ENCODE measurements around the gene OR2V2.
A peak's percentile ranks its signal among the peaks of the same experiment; 100 is the strongest.

OR2V2 gene

GRCh38 chr5:181207214-181207959 is 60.0 kb downstream of the OR2V2 start:
- peak overlapping the region; percentile 96 for H3K27ac ChIP-seq
- peak; percentile 82 for DNase-seq (ENCODE audit: low spot score)

DNA sequence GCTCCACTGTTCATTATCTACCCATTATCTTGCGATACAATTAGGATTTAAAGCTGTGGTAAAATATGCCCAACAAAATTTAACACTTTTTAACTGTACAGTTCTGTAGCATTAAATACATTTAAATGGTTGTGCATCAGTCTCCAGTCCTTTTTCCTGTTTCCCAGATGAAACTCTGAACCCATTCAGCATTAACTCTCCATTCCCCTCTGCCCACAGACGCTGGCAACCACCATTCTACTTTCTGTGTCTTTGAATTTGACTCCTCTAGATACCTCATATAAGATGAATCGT is 60.5 kb downstream of the OR2V2 start:
- TF ChIP-seq, protein P1, sequence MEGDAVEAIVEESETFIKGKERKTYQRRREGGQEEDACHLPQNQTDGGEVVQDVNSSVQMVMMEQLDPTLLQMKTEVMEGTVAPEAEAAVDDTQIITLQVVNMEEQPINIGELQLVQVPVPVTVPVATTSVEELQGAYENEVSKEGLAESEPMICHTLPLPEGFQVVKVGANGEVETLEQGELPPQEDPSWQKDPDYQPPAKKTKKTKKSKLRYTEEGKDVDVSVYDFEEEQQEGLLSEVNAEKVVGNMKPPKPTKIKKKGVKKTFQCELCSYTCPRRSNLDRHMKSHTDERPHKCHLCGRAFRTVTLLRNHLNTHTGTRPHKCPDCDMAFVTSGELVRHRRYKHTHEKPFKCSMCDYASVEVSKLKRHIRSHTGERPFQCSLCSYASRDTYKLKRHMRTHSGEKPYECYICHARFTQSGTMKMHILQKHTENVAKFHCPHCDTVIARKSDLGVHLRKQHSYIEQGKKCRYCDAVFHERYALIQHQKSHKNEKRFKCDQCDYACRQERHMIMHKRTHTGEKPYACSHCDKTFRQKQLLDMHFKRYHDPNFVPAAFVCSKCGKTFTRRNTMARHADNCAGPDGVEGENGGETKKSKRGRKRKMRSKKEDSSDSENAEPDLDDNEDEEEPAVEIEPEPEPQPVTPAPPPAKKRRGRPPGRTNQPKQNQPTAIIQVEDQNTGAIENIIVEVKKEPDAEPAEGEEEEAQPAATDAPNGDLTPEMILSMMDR (conservative IDR thresholded peaks at IDR 0.05; ENCODE audit: low read depth), result no peak
- DNase-seq (ENCODE audit: low spot score), result no peak
- ChIA-PET POLR2A (ENCODE audit: low non-redundant PET) (interaction anchor here (0.7 to 1.0 kb wide), 2 partner anchors 11 to 14 kb away, joined by 6 read pairs; no protein-coding TSS in a partner anchor), CTCF (interaction anchor here (0.7 to 1.7 kb wide), 3 partner anchors 17 to 35 kb away, joined by 3 to 8 read pairs (median 3); no protein-coding TSS in a partner anchor)
- H3K27ac ChIP-seq, result peak overlapping the region; percentile 96; the same call in 1 of the 2 replicates

More at GRCh38 chr5:181207214-181207959, 60.0 kb downstream of the OR2V2 start:
- TF ChIP-seq, protein P1 (conservative IDR thresholded peaks at IDR 0.05; ENCODE audit: low read depth), result no peak
- ChIA-PET POLR2A (ENCODE audit: low non-redundant PET) (interaction anchor here (0.7 to 1.7 kb wide), 3 partner anchors 12 to 15 kb away, joined by 4 to 6 read pairs (median 6); no protein-coding TSS in a partner anchor), CTCF (interaction anchor here (0.7 to 1.7 kb wide), 4 partner anchors 10 to 34 kb away, joined by 3 to 8 read pairs (median 3); no protein-coding TSS in a partner anchor)
